Daoy (cell line): ENCODE measurements around the gene ZMIZ2. TPM values are rescaled to one million over a fixed set of nuclear protein-coding genes. Genes with fewer than 3 reads are reported as not detected.

ENCODE experiments used
- DNase-seq: peaks from one replicate; pipeline ENCODE4 v3.0.0-alpha.2; 2015; ENCODE audit warnings: low read depth
- total RNA-seq: library from RNA; depleted of rRNA; stranded (reverse); fragments of >200 nt; shearing (Covaris generic); gene quantifications from 2 replicates; pipeline ENCODE4 v1.2.3, GENCODE V29; 2014

ZMIZ2 gene
- total RNA-seq, 1 experiment from 2014 or later: 16.2 TPM

DNA sequence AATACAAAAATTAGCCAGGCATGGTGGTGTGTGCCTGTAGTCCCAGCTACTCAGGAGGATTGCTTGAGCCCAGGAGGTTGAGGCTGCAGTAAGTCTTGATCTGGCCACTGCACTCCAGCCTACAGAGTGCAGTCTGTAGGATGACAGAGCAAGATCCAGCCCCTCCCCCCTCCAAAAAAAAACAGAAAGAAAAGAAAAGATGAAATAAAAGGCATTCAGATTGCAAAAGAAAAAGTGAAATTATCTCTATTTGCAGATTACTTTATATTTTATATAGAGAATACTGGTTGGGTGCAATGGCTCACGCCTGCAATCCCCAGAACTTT is 20.7 kb upstream of the ZMIZ2 start:
- DNase-seq: no peak

DNA sequence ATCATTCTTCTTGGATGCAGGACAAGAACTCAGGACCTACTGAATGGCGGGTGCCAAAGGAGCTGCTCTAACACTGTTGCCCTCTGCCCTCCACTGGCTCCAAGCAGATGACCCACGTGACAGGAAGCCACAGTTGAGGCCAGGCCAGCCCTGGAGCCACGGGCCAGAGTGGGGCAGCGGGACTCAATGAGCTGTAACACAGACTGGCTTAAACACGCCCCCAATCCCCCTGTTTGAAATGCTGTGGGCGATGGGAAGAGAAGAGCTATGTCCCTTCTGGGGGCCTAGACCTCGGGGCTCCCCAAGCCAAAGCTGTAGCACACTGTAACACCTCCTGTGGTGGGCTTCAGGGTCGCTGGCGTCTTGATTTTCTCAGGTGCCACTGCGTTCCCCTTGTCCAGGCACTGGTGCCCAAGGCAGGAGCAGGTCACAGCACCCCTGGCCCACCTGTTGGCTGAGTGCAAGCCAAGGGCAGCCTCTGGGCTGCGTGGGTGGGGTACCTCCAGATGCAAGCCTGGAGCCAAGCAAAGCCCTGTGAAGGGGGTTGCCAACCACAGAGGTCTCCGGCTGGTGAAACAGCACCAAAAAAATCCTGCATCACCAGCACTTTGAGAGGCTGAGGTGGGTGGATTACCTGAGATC is 18.6 kb upstream of the ZMIZ2 start:
- peak; percentile 55 for DNase-seq

DNA sequence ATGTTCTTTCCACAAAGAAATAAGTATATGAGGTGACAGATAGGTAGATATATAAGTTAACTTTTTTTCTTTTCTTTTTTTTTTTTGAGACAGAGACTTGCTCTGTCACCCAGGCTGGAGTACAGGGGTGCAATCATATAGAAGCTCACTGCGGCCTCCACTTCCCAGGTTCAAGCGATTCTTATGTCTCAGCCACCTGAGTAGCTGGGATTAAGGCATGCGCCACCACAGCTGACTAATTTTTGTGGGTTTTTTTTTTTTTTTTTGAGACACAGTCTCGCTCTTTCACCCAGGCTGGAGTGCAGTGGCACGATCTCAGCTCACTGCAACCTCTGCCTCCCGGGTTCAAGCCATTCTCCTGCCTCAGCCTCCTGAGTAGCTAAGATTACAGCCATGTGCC is 15.7 kb upstream of the ZMIZ2 start:
- DNase-seq: peak; percentile 67

DNA sequence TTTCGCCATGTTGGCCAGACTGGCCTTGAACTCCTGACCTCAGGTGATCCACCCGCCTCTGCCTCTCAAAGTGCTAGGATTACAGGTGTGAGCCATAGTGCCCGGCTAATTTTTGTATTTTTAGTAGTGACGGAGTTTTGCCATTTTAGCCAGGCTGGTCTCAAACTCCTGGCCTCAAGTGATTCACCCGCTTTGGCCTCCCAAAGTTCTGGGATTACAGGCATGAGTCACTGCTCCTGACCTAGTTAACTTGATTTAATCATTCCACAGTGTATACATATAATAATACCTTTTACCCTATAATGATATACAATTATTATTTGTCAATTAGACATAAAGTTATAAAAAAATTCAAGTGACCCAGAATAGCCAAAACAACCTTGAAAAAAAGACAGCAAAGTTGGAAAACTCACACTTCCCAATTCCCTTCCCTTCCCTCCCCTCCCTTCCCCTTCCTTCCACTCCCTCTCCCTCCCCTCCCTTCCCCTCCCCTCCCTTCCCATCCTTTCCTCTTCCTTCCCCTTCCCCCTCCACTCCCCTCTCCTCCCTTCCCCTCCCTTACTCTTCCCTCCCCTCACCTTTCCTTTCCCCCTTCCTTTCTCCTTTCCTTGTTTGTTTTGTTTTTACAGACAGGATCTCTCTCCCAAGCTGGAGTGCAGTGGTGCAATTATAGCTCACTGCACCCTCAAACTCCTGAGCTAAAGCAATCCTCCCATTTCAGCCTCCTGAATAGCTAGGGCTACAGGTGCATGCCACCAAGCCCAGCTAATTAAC is 14.8 kb upstream of the ZMIZ2 start:
- DNase-seq: peak; percentile 96

DNA sequence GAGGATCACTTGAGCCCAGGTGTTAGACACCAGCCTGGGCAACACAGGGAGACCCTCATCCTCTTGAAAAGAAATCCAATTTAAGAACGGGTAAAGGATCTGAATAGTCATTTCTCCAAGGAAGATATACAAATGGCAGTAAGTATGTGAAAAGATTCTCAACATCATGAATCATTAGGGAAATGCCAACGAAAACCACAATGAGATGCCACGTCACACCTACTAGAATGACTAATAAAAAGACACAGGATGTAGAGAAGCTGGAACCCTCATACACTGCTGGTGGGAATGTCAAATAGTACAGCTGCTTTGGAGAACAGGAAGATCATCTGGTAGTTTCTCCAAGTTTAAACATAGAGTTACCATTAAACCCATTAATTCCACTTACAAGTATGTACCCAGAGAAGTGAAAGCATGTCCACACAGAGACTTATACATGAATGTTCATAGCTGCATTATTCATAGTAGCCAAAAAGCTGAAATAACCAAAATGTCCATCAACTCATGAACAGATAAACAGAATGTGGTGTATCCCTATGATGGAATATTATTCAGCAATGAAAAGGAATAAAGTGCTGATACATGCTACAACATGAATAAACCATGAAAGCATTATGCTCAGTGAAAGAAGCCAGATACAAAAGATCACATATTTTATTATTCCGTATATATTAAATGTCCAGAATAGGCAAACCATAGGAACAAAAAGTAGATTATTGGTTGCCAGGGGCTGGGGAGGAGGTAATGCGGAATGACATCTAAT is 13.1 kb upstream of the ZMIZ2 start:
- DNase-seq: peak; percentile 99

DNA sequence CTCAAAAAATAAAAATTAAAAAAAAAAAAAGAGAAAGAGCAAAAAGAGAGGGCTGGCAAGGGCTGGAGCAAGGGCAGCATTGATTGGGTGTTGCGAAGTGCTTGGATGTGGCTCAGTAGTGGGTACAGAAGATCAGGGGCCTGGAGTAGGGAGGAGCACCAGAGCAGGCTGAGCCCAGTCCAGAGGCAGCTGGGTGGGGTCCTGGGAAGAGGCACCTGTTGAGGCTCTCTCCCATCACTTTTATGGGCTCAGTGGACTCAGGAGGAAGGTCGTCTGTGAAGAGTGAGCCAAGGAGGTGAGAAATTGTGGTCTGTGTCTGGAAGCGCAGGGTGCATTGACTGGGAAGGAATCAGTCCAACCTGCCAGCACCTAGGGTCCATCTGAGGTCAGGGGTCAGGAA is 11.8 kb upstream of the ZMIZ2 start:
- no peak for DNase-seq

DNA sequence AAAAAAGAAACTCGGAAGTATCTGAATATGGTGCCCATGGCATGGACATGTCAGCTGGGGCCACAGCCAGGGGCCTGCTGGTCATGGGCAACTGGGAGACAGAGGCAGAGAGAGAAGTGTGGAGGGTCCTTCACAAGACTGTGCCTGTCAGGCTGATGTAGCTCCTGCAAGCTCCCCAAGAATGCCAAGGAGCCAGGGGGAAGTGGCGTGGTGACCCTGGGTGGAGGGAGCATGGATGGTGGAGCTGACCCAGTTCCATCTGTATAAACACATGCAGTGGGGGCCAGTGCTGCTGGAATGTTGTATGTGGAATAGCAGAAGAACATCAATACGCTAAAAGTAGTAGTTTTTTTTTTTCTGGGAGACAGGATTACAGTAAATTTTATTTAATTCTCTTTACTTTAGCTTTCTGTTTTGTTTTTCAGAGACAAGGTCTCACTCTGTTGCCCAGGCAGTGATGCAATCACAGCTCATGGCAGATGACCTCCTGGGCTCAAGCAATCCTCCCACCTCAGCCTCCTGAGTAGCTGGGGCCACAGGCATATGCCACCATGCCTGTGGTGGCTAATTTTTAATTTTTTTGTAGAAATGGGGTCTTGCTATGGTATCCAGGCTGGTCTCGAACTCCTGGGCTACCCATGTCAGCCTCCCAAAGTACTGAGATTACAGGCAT is 10.5 kb upstream of the ZMIZ2 start:
- peak; percentile 34 for DNase-seq

DNA sequence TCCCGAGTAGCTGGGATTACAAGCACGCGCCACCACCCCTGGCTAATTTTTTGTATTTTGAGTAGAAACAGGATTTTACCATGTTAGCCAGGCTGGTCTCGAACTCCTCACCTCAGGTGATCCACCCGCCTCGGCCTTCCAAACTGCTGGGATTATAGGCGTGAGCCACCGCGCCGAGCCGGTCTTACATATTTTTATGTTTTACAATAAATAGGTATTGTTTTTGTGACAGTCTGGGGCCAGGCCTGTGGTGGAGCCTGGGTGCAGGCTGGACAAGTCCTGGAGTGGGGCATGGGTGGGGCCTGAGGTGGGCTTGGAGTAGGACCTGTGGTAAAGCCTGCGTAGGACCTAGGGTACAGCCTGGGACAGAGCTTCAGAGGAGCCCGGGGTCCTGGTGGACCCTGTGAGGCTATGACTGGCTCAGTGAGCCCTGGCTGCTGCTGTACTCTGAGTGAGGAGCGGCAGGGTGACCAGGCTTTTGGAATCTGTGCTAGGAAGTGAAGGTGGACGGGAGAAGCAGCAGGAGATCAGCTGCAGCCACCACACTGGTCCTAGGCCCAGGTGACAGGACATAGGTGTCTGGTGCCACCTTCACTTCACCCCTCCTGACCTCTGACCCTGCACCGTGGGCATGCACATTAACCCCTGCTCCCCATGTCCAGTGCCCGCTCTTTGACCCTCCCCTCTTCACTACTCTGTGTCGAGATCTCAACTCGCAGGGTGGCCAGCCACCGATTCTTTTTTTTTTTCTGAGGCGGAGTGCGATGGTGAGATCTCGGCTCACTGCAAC is 9.6 kb upstream of the ZMIZ2 start:
- no peak for DNase-seq

DNA sequence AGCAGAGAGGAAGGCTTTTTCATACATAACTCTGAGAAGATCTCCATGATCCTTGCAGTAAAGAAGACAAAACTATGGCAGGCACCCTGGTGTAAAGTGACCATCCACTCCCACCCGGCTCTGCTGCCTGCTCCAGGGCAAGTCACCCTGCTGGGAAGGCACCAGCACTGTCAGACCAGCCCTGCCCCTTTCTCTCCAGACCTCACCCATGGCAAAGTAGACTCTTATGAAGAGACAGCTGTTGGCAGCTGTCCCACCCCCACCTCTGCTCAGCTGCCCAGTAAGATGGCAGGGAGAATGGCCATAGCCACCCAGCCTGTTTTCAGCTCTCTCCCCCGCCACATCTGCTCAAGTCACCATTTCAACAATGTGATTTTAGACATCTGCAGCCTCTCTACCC is 8.6 kb upstream of the ZMIZ2 start:
- no peak for DNase-seq

DNA sequence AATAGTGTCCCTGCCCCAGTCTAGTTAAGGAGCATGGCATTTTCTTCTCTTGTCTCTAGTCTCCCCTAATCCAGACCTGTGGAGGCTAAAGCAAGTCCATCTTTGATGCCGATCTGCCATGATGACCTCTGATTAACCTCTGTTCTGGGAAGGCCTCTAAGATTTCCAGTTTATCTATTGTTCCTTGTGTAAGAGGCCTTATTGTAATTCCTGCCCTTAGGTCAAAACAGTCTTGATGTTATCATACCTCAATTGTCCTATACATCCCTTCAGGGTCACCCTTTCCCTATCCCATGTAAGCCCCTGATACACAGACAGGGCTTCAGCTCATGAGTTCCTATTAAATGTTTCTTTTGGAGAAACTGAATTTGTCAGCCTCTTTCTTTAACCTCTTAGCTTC is 4.9 kb upstream of the ZMIZ2 start:
- no peak for DNase-seq

DNA sequence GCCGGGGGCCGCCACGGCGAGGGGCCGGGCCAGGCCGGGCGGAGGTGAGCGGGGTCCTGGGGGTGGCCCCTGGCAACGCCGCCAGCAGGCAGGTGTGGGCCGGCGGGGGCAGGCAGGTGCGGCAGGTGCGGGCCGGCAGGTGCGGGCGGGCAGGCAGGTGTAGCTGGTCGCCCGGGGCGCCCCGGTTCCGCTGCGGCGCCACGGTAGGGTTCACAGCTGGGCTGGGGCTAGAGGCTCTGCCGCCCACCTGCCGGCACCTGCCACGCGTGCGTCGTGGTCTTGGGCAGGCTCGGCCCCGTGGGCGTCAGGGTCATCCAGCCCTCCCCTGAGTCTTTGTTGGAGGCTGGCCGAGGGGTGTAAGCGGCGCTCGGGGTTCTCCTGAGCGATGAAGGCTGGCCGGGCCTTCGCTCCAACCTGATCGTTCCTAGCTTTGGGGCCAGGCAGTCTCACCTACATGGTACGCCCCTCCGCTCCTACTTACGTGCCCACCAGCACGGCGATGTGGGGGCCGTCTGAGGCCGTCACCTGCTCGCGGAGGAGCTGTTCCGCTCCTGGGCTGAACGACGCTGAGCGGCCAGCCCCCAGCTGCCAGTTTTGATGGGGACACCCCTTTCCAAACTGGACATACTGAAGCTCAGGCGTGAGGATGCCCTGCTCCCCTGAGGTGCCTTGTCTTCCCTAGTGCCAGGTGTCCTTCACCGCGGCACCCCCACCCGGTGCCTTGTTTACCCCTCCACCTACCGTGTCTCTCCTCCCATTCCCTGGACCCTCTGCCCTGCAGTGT is 493 bp downstream of the ZMIZ2 start:
- DNase-seq: peak; percentile 39

DNA sequence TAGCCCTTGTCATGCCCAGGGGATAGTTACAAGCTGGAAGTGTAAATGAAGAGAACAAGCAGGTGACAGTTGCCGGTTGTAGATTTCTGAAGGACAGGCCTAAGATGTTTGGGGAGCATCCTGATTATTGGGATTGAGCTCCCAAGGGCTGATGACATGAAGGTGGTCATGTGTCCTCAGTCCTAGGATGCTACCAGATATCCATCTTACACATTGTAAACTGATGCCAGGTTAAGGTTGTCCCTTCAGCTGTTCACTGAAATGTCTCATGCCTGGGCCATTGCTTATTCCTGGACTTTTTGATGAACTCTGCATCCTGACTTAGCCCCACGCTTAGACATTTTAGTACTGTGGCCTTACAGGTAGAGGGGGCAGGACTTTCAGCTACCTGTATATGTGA is 1.3 kb downstream of the ZMIZ2 start:
- DNase-seq: no peak

DNA sequence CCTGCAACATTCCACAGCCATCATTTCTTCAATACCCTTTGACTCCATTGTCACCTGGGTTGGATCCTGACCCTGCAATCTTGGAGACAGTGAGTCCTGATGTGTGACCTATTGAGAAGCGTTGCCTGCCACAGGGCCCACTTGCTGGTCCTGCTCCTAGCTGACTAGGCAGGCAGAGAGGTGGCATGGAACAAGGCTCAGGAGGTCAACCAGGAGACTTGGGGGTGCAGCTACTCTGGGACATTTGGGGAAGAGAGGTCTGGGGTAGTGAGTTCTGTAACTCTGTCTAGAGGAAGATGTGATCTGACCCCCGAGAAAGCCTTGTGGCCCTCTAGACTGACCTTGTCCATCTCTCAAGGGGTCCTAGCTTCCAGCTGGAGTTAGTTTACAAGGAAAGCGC is 1.8 kb downstream of the ZMIZ2 start:
- no peak for DNase-seq

DNA sequence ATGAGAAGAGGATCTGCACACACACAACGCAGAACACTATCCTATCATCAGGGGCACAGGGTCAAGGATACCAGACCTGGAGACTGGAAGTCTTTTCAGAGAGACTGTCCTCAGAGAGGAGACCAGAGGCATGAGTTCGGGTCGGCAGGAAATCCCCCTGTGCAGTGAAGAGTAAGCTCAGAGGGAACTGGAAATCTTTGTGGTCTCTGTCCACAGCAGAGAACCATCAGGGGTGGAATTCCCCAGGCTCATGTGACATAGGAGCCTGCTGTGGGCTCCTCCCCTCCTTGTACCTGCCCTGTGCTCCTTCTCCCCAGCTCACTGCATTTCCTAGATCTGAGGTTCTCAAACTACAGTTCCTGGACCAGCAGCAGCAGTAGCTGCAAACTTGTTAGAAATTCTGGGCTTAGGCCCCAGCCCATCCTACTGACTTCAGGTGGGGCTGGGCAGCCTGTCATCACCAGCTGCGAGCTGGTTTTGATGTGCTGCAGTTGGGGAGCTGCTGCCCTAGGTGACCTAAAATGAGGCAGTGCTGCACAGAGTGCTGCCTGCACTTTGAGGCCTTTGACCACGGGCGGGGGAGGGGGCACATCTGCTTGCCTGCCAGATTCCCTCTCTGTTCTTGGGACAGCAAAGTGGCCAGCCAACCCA is 2.4 kb downstream of the ZMIZ2 start:
- peak; percentile 58 for DNase-seq

DNA sequence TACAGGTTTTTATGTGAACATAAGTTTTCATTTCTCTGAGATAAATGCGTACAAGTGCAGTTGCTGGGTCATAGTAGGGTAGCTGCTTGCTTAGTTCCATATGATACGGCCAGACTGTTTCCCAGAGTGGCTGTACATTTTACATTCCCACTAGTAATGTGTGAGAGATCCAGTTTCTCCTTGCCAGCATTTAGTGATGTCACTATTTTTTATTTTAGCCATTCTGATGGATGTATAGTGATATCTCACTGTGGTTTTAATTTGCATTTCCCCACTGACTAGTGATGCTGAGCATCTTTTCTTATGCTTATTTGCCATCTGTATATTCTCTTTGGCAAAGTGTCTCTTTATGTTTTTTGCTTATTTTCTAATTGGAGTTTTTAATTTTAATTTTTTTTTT is 4.2 kb downstream of the ZMIZ2 start:
- no peak for DNase-seq

DNA sequence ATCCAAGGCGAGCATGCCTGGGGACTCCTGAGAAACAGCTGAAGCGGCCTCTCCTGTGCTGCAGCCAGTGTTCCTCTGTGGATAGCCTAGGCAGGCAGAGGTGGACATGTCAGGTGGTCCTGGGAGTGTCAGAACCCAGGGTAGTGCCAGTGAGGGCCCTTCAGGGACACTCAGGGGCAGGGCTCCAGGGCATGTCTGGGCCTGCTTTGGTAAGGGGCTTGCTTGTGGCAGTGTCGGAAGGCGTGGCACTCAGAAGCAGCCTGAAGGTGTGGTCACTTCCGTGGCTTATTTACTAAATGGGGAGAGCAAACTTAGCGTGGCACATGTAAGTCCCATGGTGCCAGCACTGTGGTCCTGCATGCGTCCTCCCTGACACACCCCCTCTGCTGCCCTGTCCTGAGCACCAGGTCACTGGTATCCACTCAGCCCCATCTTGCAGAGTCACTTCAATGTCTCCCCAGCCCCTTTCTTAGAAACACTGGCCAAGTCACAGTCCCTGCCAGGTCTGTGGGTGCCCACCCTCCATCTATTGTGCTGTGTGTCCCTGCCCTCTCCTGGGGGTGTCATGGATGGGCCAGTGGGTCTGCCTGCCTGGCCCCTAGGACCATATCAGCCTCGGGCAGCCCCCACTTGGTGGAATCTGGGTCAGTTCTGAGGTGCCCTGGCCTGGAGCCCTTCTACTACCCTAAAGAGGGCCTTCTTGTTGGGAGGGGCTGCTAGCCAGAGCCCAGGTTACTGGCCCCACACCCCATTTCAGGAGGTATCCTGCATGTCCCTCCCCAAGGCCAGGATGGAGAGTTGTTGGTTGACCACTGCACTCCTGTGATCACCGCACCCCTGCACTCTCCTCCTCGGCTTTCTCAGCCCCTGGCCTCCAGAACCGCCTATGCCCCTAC is 6.4 kb downstream of the ZMIZ2 start:
- DNase-seq: no peak

DNA sequence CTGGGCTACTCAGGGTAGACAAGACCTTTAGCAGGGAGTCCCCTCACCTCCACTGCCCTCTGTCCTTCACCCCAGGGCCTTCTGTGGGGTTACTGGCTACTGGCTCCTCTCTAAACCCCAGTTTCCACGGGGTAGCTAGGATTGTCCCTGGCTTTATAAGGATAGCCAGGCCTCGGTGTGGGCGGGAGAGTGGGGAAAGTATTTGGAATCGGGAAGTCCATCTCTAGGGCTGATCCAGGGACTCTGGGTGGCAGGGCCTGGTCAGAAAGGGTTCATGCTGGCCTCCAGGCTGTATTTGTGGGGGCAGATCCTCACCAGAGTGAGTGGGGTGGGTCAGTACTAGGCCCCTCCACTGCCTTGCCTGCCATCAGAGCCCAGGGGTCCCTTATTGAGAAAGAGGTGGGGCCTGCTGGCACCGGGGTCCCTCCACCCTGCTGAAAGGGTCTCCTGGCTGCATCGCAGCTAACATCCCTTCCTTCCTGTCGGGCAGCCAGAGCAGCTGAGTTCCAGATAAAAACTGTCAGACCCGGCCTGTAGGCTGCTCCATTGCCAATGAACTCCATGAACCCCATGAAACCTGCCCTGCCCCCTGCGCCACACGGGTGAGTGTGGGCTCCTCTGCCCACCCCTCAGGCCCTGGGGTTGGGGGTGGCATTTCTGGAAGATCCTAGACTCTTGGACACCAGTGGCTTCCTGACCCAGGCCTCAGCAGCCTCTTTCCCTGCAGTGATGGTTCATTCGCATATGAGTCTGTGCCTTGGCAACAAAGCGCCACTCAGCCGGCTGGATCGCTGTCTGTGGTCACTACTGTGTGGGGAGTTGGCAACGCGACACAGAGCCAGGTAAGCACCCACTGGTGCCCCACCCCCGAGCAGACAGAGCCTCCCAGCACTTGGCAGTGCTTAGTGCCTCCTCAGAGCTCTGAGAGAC is 7.3 kb downstream of the ZMIZ2 start:
- peak; percentile 9 for DNase-seq

DNA sequence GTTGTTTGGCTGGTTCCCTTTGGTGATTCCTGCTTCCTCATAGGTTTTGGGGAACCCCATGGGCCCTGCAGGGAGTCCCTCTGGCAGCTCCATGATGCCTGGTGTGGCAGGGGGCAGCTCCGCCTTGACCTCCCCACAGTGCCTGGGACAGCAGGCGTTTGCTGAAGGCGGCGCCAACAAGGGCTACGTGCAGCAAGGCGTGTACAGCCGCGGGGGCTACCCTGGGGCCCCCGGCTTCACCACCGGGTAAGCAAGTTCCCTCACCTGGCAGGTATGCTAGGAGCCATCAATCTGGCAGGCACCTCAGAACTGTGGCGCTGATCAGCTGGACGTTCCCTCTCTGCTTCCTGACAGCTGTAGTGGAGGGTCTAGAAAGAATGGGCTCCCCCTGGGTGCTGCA is 8.3 kb downstream of the ZMIZ2 start:
- DNase-seq: no peak
